B cell (primary cell): Measurements from ENCODE around the gene MEF2C. TPM values are rescaled to one million over a fixed set of nuclear protein-coding genes. Genes with fewer than 3 reads are reported as not detected.

Experiments used
- ATAC-seq: fragments of 200-7000 bp; cut with Tn5 transposase; one replicate; pipeline ENCODE4 v1.10.0; 2021; ENCODE audit warnings: low read depth, mild to moderate bottlenecking, moderate number of reproducible peaks, moderate library complexity
- CTCF ChIA-PET: fragments of 350-600 bp; sonication (Branson Sonifier 250); formaldehyde crosslinking; loops from one replicate; lab custom pipeline; 2021; ENCODE audit warnings: antibody characterized with exemption, inconsistent platforms; lab: Charles Lee
- POLR2A ChIA-PET: fragments of 350-600 bp; sonication (Branson Sonifier 250); formaldehyde crosslinking; loops from one replicate; lab custom pipeline; 2021; ENCODE audit warnings: antibody characterized with exemption; lab: Charles Lee
- DNase-seq: peaks from one replicate; pipeline ENCODE4 v3.0.0; 2013
- H2AFZ ChIP-seq: 2 replicates; pipeline ENCODE4 v1.6.1; 2012; ENCODE audit warnings: mild to moderate bottlenecking, low read depth, low read length; ENCODE audit not compliant: insufficient read depth, poor library complexity, severe bottlenecking
- H3K27ac ChIP-seq, 2 donors: 1 replicate in 1 of 2; 2 replicates in 1 of 2; pipeline ENCODE4 v1.5.1; 2012 to 2013; ENCODE audit warnings: low read length in 2 of 2, mild to moderate bottlenecking in 2 of 2, moderate library complexity in 1 of 2
- H3K27me3 ChIP-seq, 4 experiments: fragments of 200-600 bp in 1 of 4; sonication (generic) in 1 of 4; replicated peaks in 1 of 4; 1 replicate in 2 of 4; 2 replicates in 2 of 4; pipeline versions ENCODE4 v1.6.1 to v1.7.0; 2013 to 2016; ENCODE audit warnings: low read length in 3 of 4, mild to moderate bottlenecking in 2 of 4, mixed read lengths in 1 of 4, moderate library complexity in 1 of 4; ENCODE audit not compliant: insufficient read depth in 4 of 4, control insufficient read depth in 3 of 4; ENCODE audit errors: control extremely low read depth in 1 of 4
- H3K36me3 ChIP-seq, 2 experiments: replicated peaks in 1 of 2; 1 replicate in 1 of 2; 2 replicates in 1 of 2; pipeline versions ENCODE4 v1.6.1 to v1.7.1; 2013; ENCODE audit warnings: low read length in 1 of 2; ENCODE audit not compliant: insufficient read depth in 2 of 2, control insufficient read depth in 1 of 2; ENCODE audit errors: control extremely low read depth in 1 of 2, extremely low read depth in 1 of 2
- H3K4me1 ChIP-seq, 2 donors: fragments of 200-600 bp in 1 of 2; sonication (generic) in 1 of 2; 1 replicate in 1 of 2; 2 replicates in 1 of 2; pipeline versions ENCODE4 v1.5.1 to v1.6.1; 2013 to 2017; ENCODE audit warnings: low read length in 2 of 2; ENCODE audit not compliant: control insufficient read depth in 2 of 2, insufficient read depth in 2 of 2
- H3K4me2 ChIP-seq: replicated peaks from 2 replicates; pipeline ENCODE3; 2012; ENCODE audit warnings: mild to moderate bottlenecking, low read depth, low read length; ENCODE audit not compliant: poor library complexity, severe bottlenecking
- H3K4me3 ChIP-seq, 5 experiments: fragments of 200-600 bp in 1 of 5; sonication (generic) in 1 of 5; 1 replicate in 3 of 5; 2 replicates in 2 of 5; pipeline versions ENCODE4 v1.5.1 to v1.7.0; 2011 to 2016; ENCODE audit warnings: low read length in 4 of 5, mild to moderate bottlenecking in 4 of 5, low read depth in 2 of 5, control low read depth in 1 of 5, moderate library complexity in 1 of 5; ENCODE audit not compliant: insufficient read depth in 1 of 5; ENCODE audit errors: control extremely low read depth in 1 of 5, extremely low read depth in 1 of 5
- H3K79me2 ChIP-seq: fragments of 200-600 bp; sonication (generic); one replicate; pipeline ENCODE4 v1.6.0; 2016; ENCODE audit warnings: low read length; ENCODE audit not compliant: control insufficient read depth, insufficient read depth
- H3K9ac ChIP-seq: fragments of 200-600 bp; sonication (generic); 2 replicates; pipeline ENCODE4 v1.6.1; 2017; ENCODE audit warnings: mild to moderate bottlenecking, low read length, moderate library complexity
- H3K9me3 ChIP-seq, 3 donors: one replicate each; pipeline versions ENCODE4 v1.6.1 to v1.7.1; 2013; ENCODE audit warnings: low read length in 2 of 3; ENCODE audit not compliant: control insufficient read depth in 2 of 3, insufficient read depth in 1 of 3; ENCODE audit errors: control extremely low read depth in 1 of 3
- H4K20me1 ChIP-seq: 2 replicates; pipeline ENCODE4 v1.6.0; 2012; ENCODE audit warnings: mild to moderate bottlenecking, low read length; ENCODE audit not compliant: insufficient read depth, control insufficient read depth, poor library complexity, severe bottlenecking
- H3K27ac Mint-ChIP-seq: one replicate; pipeline ENCODE4 v1.8.0; 2021; ENCODE audit warnings: mixed read lengths
- H3K27me3 Mint-ChIP-seq: one replicate; pipeline ENCODE4 v1.8.0; 2021; ENCODE audit warnings: mixed read lengths
- H3K4me1 Mint-ChIP-seq: one replicate; pipeline ENCODE4 v1.8.0; 2021; ENCODE audit warnings: mixed read lengths
- H3K4me3 Mint-ChIP-seq: one replicate; pipeline ENCODE4 v1.8.0; 2021; ENCODE audit warnings: mixed read lengths
- H3K9me3 Mint-ChIP-seq: one replicate; pipeline ENCODE4 v1.8.0; 2022; ENCODE audit warnings: mixed read lengths; ENCODE audit not compliant: insufficient read depth
- EZH2 ChIP-seq: IDR thresholded peaks from 2 replicates; pipeline ENCODE4 v1.6.1; 2012; ENCODE audit warnings: borderline replicate concordance, low read depth, mild to moderate bottlenecking, moderate library complexity, low read length; ENCODE audit not compliant: insufficient read depth, poor library complexity, severe bottlenecking
- WGBS: methylation state at CpG from one replicate; pipeline ENCODE4 v1.1.5; 2013; ENCODE audit warnings: missing lambda C conversion rate; ENCODE audit not compliant: insufficient coverage; 5-methylcytosine and 5-hydroxymethylcytosine counted together
- intact Hi-C: fragments of 100-400 bp; cut with micrococcal nuclease; formaldehyde crosslinking; loops from one replicate; pipeline ENCODE4 v1.10.0; 2022
- polyA plus RNA-seq: library from polyadenylated mRNA; depleted of rRNA; stranded (reverse); fragments of >200 nt; gene quantifications from 2 replicates; pipeline ENCODE4 v1.2.3, GENCODE V29; 2012
- total RNA-seq, 2 donors: library from RNA; stranded (reverse); fragments of 120-200 nt in 1 of 2; gene quantifications; 1 replicate in 1 of 2; 2 replicates in 1 of 2; pipeline versions ENCODE4 v1.2.3 to v1.2.4, GENCODE V29; 2013 to 2022
- TF ChIP-seq, protein P1 (sequence below): fragments of 200-600 bp; IDR thresholded peaks from one replicate; pipeline ENCODE4 v1.8.0; 2022; ENCODE audit warnings: antibody characterized with exemption, mild to moderate bottlenecking

MEF2C gene
- total and polyA plus RNA-seq, 2 donors (not counting 1 experiment from before 2014, with no cell fraction given), result 97.4 to 354 TPM

DNA sequence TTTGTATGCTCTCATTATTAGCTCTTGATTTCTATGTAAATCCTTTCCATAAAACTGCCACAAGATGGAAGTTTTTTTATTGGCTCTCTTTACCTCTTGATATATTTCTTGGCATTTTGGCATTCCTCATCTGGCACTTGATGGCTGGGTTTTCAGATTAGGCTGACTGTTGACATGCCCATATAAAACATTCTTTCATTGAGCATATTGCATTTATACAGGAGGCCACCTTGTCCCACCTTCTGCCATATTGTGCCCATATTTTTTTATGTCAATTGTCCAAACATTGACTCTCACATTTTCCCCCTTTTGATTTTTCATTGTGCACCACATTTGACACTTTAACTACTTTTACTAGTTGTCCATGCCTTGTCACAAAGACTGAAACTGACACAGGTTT lies 182.9 kb downstream of the MEF2C start:
- Histone ChIP-seq H3K4me2 (no peak overlapping the region), H3K79me2 (no peaks in the 10 kb centered on the region), H3K9me3 (peaks cover 0 to 4% (median 0%) of the 10 kb centered on the region in 3 donors), H2AFZ (no peak overlapping the region), H3K4me3 (no peak overlapping the region), H3K4me1 (peaks cover 4 to 7% of the 10 kb centered on the region in 2 donors), H4K20me1 (no peaks in the 10 kb centered on the region), H3K36me3 (no peaks in the 10 kb centered on the region), H3K9ac (no peak overlapping the region), H3K27me3 (peaks cover 0 to 51% (median 38%) of the 10 kb centered on the region in 4 experiments), H3K27ac (no peak overlapping the region)
- Mint-ChIP-seq H3K9me3 (no peaks in the 10 kb centered on the region), H3K27ac (no peak overlapping the region), H3K4me3 (no peak overlapping the region), H3K4me1 (peaks cover 1% of the 10 kb centered on the region), H3K27me3 (peaks cover 50% of the 10 kb centered on the region)
- no peak for TF ChIP-seq EZH2
- TF ChIP-seq, protein P1, sequence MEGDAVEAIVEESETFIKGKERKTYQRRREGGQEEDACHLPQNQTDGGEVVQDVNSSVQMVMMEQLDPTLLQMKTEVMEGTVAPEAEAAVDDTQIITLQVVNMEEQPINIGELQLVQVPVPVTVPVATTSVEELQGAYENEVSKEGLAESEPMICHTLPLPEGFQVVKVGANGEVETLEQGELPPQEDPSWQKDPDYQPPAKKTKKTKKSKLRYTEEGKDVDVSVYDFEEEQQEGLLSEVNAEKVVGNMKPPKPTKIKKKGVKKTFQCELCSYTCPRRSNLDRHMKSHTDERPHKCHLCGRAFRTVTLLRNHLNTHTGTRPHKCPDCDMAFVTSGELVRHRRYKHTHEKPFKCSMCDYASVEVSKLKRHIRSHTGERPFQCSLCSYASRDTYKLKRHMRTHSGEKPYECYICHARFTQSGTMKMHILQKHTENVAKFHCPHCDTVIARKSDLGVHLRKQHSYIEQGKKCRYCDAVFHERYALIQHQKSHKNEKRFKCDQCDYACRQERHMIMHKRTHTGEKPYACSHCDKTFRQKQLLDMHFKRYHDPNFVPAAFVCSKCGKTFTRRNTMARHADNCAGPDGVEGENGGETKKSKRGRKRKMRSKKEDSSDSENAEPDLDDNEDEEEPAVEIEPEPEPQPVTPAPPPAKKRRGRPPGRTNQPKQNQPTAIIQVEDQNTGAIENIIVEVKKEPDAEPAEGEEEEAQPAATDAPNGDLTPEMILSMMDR, result no peak
- ChIA-PET POLR2A (no interaction called here), CTCF (interaction anchor here (1.4 kb wide), 1 partner anchor 9 kb away, joined by 5 read pairs; no protein-coding TSS in a partner anchor)
- intact Hi-C loops, result no loop called here
- no peak for DNase-seq
- no peak for ATAC-seq

DNA sequence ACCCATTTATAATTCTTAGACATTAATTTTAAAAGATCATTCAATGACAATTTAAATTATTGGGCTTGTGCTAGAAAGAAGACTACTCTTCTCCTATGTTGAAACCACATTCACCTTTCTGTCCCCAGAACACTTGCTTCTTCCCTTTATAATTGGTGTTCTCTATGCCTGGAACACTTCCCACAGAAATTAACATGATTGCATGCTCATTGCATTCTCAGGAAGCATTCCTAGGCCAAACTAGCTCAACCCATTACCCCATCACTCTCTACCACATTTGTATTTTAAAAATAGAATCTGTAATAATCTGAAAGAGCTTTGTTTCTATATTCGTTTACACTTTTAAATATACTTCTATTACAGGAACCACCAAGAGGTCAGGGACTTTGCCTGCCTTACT lies 184.7 kb downstream of the MEF2C start:
- H2AFZ ChIP-seq, result no peak overlapping the region
- no peak overlapping the region for H3K4me3 ChIP-seq
- no peak overlapping the region for H3K27ac ChIP-seq
- ATAC-seq, result no peak
- no peak overlapping the region for H3K4me3 Mint-ChIP-seq
- no peak for DNase-seq
- H3K27me3 ChIP-seq, result peaks cover 3 to 60% (median 56%) of the 10 kb centered on the region in 4 experiments
- intact Hi-C loops, result no loop called here
- ChIA-PET POLR2A (no interaction called here), CTCF (interaction anchor here (1.3 to 2.1 kb wide), 3 partner anchors 17 to 48 kb away, joined by 3 to 6 read pairs (median 5); no protein-coding TSS in a partner anchor)
- H3K4me1 ChIP-seq, result peaks cover 10 to 14% of the 10 kb centered on the region in 2 donors
- no peaks in the 10 kb centered on the region for H4K20me1 ChIP-seq
- peaks cover 4% of the 10 kb centered on the region for H3K4me1 Mint-ChIP-seq
- no peak overlapping the region for H3K9ac ChIP-seq
- H3K27me3 Mint-ChIP-seq, result peaks cover 64% of the 10 kb centered on the region
- H3K79me2 ChIP-seq, result no peaks in the 10 kb centered on the region
- no peak overlapping the region for H3K4me2 ChIP-seq
- H3K9me3 ChIP-seq, result peaks cover 0 to 22% (median 8%) of the 10 kb centered on the region in 3 donors
- TF ChIP-seq, protein P1, result no peak
- TF ChIP-seq EZH2, result no peak
- WGBS, result no CpG with 5 or more reads among the region's 1 CpG
- no peaks in the 10 kb centered on the region for H3K36me3 ChIP-seq
- no peaks in the 10 kb centered on the region for H3K9me3 Mint-ChIP-seq
- no peak overlapping the region for H3K27ac Mint-ChIP-seq
